Natural killer cell (primary cell): ENCODE measurements around the gene CEP250. TPM values are rescaled to one million over a fixed set of nuclear protein-coding genes. Genes with fewer than 3 reads are reported as not detected.

Experiments used
- ATAC-seq, 3 donors: fragments of 150-1000 bp in 2 of 3; fragments of 200-7000 bp in 1 of 3; cut with Tn5 transposase; 1 replicate in 1 of 3; 2 replicates in 2 of 3; pipeline ENCODE4 v1.10.0; 2021; ENCODE audit warnings: mild to moderate bottlenecking in 2 of 3, moderate library complexity in 2 of 3
- DNase-seq, 2 donors: peaks; one replicate each; pipeline versions ENCODE4 v3.0.0 to v3.0.0-alpha.2; 2013 to 2021; ENCODE audit warnings: mixed read lengths in 1 of 2
- H3K27ac ChIP-seq: one replicate; pipeline ENCODE4 v1.5.1; 2013; ENCODE audit warnings: mild to moderate bottlenecking, low read length
- H3K27me3 ChIP-seq: one replicate; pipeline ENCODE4 v1.6.1; 2013; ENCODE audit warnings: low read length; ENCODE audit not compliant: control insufficient read depth, insufficient read depth
- H3K36me3 ChIP-seq: one replicate; pipeline ENCODE4 v1.6.1; 2013; ENCODE audit warnings: low read length; ENCODE audit not compliant: control insufficient read depth, insufficient read depth
- H3K4me1 ChIP-seq: one replicate; pipeline ENCODE4 v1.6.1; 2013; ENCODE audit warnings: low read length; ENCODE audit not compliant: control insufficient read depth, insufficient read depth
- H3K4me3 ChIP-seq: one replicate; pipeline ENCODE4 v1.5.1; 2013; ENCODE audit warnings: low read length
- H3K9me3 ChIP-seq: one replicate; pipeline ENCODE4 v1.6.1; 2013; ENCODE audit warnings: low read length; ENCODE audit not compliant: control insufficient read depth, insufficient read depth
- H3K27ac Mint-ChIP-seq, 2 donors: one replicate each; pipeline ENCODE4 v1.8.0; 2022; ENCODE audit warnings: mild to moderate bottlenecking in 2 of 2, mixed read lengths in 2 of 2, moderate library complexity in 1 of 2
- H3K27me3 Mint-ChIP-seq, 2 donors: one replicate each; pipeline ENCODE4 v1.8.0; 2022; ENCODE audit warnings: low read depth in 2 of 2, mixed read lengths in 2 of 2
- H3K36me3 Mint-ChIP-seq: one replicate; pipeline ENCODE4 v1.8.0; 2022; ENCODE audit warnings: mixed read lengths
- H3K4me1 Mint-ChIP-seq, 2 donors: one replicate each; pipeline ENCODE4 v1.8.0; 2022; ENCODE audit warnings: mixed read lengths in 2 of 2
- H3K4me3 Mint-ChIP-seq: one replicate; pipeline ENCODE4 v1.8.0; 2022; ENCODE audit warnings: mild to moderate bottlenecking, moderate library complexity, mixed read lengths
- H3K9me3 Mint-ChIP-seq, 2 donors: one replicate each; pipeline ENCODE4 v1.8.0; 2022; ENCODE audit warnings: mixed read lengths in 2 of 2
- WGBS: methylation state at CpG from one replicate; pipeline ENCODE4 v1.1.7; 2013; ENCODE audit warnings: missing lambda C conversion rate; ENCODE audit not compliant: insufficient coverage; 5-methylcytosine and 5-hydroxymethylcytosine counted together
- intact Hi-C: fragments of 100-400 bp; cut with micrococcal nuclease; formaldehyde crosslinking; loops from one replicate; pipeline ENCODE4 v1.14.2; 2022
- total RNA-seq, 4 donors: library from RNA; stranded (reverse); fragments of 120-200 nt in 1 of 4; gene quantifications; one replicate each; pipeline versions ENCODE4 v1.2.3 to v1.2.4, GENCODE V29; 2013 to 2022
- TF ChIP-seq, protein P1 (sequence below): fragments of 200-600 bp; IDR thresholded peaks from one replicate; pipeline ENCODE4 v1.8.0; 2022; ENCODE audit warnings: antibody characterized with exemption

The CEP250 gene
- total RNA-seq, 3 donors from 2014 or later (not counting 1 experiment from before 2014, with no cell fraction given) = 61.5 to 91.8 (median 80.8) TPM

- 94% methylated on average over 2 of the region's 3 CpGs for WGBS
- no peaks in the 10 kb centered on the region for H3K36me3 Mint-ChIP-seq
- H3K4me3 Mint-ChIP-seq = no peak overlapping the region
- H3K4me1 ChIP-seq = no peaks in the 10 kb centered on the region
- intact Hi-C loops = loop anchor here (5.0 to 10.0 kb wide), 4 partner anchors 61 to 421 kb away; partner anchors contain the start of gene SPAG4
- peaks cover 0 to 14% of the 10 kb centered on the region in 2 donors for H3K4me1 Mint-ChIP-seq
- DNase-seq (no peak), ATAC-seq (no peak)
- H3K27ac Mint-ChIP-seq = no peak overlapping the region
- TF ChIP-seq, protein P1, sequence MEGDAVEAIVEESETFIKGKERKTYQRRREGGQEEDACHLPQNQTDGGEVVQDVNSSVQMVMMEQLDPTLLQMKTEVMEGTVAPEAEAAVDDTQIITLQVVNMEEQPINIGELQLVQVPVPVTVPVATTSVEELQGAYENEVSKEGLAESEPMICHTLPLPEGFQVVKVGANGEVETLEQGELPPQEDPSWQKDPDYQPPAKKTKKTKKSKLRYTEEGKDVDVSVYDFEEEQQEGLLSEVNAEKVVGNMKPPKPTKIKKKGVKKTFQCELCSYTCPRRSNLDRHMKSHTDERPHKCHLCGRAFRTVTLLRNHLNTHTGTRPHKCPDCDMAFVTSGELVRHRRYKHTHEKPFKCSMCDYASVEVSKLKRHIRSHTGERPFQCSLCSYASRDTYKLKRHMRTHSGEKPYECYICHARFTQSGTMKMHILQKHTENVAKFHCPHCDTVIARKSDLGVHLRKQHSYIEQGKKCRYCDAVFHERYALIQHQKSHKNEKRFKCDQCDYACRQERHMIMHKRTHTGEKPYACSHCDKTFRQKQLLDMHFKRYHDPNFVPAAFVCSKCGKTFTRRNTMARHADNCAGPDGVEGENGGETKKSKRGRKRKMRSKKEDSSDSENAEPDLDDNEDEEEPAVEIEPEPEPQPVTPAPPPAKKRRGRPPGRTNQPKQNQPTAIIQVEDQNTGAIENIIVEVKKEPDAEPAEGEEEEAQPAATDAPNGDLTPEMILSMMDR = no peak
- no peak overlapping the region for H3K4me3 ChIP-seq
- H3K27me3 ChIP-seq = no peaks in the 10 kb centered on the region
- no peaks in the 10 kb centered on the region for H3K9me3 ChIP-seq
- no peak overlapping the region for H3K27ac ChIP-seq
- no peaks in the 10 kb centered on the region for H3K27me3 Mint-ChIP-seq
- no peaks in the 10 kb centered on the region for H3K9me3 Mint-ChIP-seq
- peaks cover 4% of the 10 kb centered on the region for H3K36me3 ChIP-seq
These were observed 6.2 kb downstream of the CEP250 start for GRCh38 chr20:35461620-35462019.

GRCh38 chr20:35462351-35462750 lies 7.0 kb downstream of the CEP250 start:
- no peak overlapping the region for H3K27ac Mint-ChIP-seq
- H3K27me3 Mint-ChIP-seq = no peaks in the 10 kb centered on the region
- TF ChIP-seq, protein P1 = no peak
- H3K9me3 ChIP-seq = no peaks in the 10 kb centered on the region
- no peaks in the 10 kb centered on the region for H3K9me3 Mint-ChIP-seq
- intact Hi-C loops = loop anchor here (5.0 to 10.0 kb wide), 4 partner anchors 60 to 420 kb away; partner anchors contain the start of gene SPAG4
- no peaks in the 10 kb centered on the region for H3K36me3 Mint-ChIP-seq
- no peak overlapping the region for H3K27ac ChIP-seq
- no peak overlapping the region for H3K4me3 Mint-ChIP-seq
- no peak for ATAC-seq
- peaks cover 4% of the 10 kb centered on the region for H3K36me3 ChIP-seq
- no peak overlapping the region for H3K4me3 ChIP-seq
- H3K27me3 ChIP-seq = no peaks in the 10 kb centered on the region
- no peak for DNase-seq
- no peaks in the 10 kb centered on the region for H3K4me1 ChIP-seq
- 83% methylated on average over 1 of the region's 2 CpGs for WGBS
- peaks cover 0 to 16% of the 10 kb centered on the region in 2 donors for H3K4me1 Mint-ChIP-seq

DNA sequence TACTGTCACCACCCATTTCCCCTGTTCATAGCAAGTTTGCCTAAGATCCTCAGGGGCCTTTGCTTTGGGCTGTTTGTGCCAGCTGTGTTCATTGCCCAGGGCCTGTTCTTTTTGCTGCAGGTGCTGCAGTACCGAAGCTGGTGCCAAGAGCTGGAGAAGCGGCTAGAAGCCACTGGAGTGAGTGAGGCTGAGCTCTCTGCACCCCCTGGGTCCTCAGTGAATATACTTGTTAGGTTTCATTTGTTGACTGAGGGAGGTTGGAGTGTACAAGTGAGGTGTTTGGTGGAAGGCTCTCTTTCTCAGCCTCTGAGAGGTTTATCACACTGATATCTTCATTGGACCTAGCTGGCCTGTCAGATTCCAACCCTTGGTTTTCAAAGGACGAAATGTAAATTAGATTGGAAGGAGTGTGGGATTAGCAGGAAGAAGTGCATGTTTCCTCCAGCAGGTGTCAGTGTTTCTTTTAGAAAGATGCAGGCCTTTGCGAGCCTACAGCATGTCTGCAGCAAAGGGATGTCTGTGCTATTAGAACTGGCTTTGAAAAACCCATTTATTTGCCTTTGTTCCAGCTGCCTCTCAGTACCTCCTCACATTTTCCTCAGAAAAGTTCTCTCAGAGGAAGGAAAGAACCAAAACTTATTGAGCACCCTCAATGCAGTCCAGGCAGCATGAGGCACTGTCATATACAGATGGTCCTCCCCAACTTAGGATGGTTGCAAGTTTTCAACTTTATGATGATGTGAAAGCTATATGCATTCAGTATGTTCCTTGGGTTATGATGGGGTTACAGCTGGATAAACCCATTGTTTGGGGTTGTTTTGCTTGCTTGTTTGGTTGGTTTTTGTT lies 8.3 kb downstream of the CEP250 start:
- Histone ChIP-seq H3K4me3 (no peak overlapping the region), H3K27me3 (no peaks in the 10 kb centered on the region), H3K27ac (no peak overlapping the region), H3K36me3 (peaks cover 4% of the 10 kb centered on the region), H3K9me3 (no peaks in the 10 kb centered on the region), H3K4me1 (no peaks in the 10 kb centered on the region)
- Mint-ChIP-seq H3K27me3 (no peaks in the 10 kb centered on the region), H3K9me3 (no peaks in the 10 kb centered on the region), H3K36me3 (no peaks in the 10 kb centered on the region), H3K4me1 (peaks cover 0 to 16% of the 10 kb centered on the region in 2 donors), H3K4me3 (no peak overlapping the region), H3K27ac (peak overlapping the region in 1 of 2 donors; percentile 21)
- ATAC-seq = peak; percentile 84 to 98 (median 92)
- peak; percentile 25 to 82 for DNase-seq
- intact Hi-C loops = loop anchor here (5.0 to 10.0 kb wide), 4 partner anchors 59 to 419 kb away; partner anchors contain the start of gene SPAG4
- 58% methylated on average over 4 of the region's 4 CpGs for WGBS
- TF ChIP-seq, protein P1 = peak; percentile 83
